NT2/D1 (cell line): ENCODE measurements around the gene FOXN4.

Experiments used
- DNase-seq: peaks from one replicate; pipeline ENCODE4 v3.0.0-alpha.2; 2011; ENCODE audit warnings: low read depth, low spot score
- H3K27me3 ChIP-seq: 2 replicates; pipeline ENCODE4 v1.6.0; 2011; ENCODE audit warnings: mild to moderate bottlenecking; ENCODE audit not compliant: insufficient read length, insufficient read depth
- H3K36me3 ChIP-seq: 2 replicates; pipeline ENCODE4 v1.6.1; 2011; ENCODE audit warnings: mild to moderate bottlenecking, low read length, mixed read lengths; ENCODE audit not compliant: insufficient read depth, insufficient read length
- H3K4me1 ChIP-seq: 2 replicates; pipeline ENCODE4 v1.5.1; 2011; ENCODE audit not compliant: insufficient read depth, insufficient read length
- H3K4me3 ChIP-seq: 2 replicates; pipeline ENCODE4 v1.5.1; 2011; ENCODE audit warnings: low read depth; ENCODE audit not compliant: insufficient read length
- H3K9ac ChIP-seq: 2 replicates; pipeline ENCODE4 v1.6.0; 2011; ENCODE audit warnings: low read depth; ENCODE audit not compliant: insufficient read length
- H3K9me3 ChIP-seq: 2 replicates; pipeline ENCODE4 v1.5.1; 2011; ENCODE audit warnings: mild to moderate bottlenecking, low read length; ENCODE audit not compliant: insufficient read depth
- SUZ12 ChIP-seq: IDR thresholded peaks from 2 replicates; pipeline ENCODE4 v1.6.1; 2011; ENCODE audit not compliant: insufficient read length, insufficient read depth; ENCODE audit errors: extremely low read depth
- YY1 ChIP-seq: IDR thresholded peaks from 2 replicates; pipeline ENCODE4 v1.6.1; 2011; ENCODE audit not compliant: insufficient read length, insufficient read depth
- ZNF274 ChIP-seq: IDR thresholded peaks from 2 replicates; pipeline ENCODE4 v1.6.1; 2011; ENCODE audit warnings: mild to moderate bottlenecking, low read depth, low read length

FOXN4 gene

GRCh38 chr12:109264943-109265650 is 44.0 kb downstream of the FOXN4 start:
- Histone ChIP-seq H3K27me3 (no peaks in the 10 kb centered on the region), H3K4me1 (peaks cover 7% of the 10 kb centered on the region), H3K36me3 (peaks cover 4% of the 10 kb centered on the region), H3K9me3 (no peaks in the 10 kb centered on the region), H3K4me3 (no peak overlapping the region), H3K9ac (no peak overlapping the region)
- TF ChIP-seq YY1 (no peak), SUZ12 (no peak), ZNF274 (no peak)
- no peak for DNase-seq

- no peaks in the 10 kb centered on the region for H3K27me3 ChIP-seq
These were observed 44.8 kb downstream of the FOXN4 start for GRCh38 chr12:109264095-109264942.

GRCh38 chr12:109263439-109263838 is 45.6 kb downstream of the FOXN4 start:
- H3K4me3 ChIP-seq, result no peak overlapping the region
- peaks cover 9% of the 10 kb centered on the region for H3K36me3 ChIP-seq
- no peak overlapping the region for H3K9ac ChIP-seq
- no peak for DNase-seq
- no peaks in the 10 kb centered on the region for H3K27me3 ChIP-seq
- peaks cover 7% of the 10 kb centered on the region for H3K4me1 ChIP-seq
- H3K9me3 ChIP-seq, result no peaks in the 10 kb centered on the region
- no peak for TF ChIP-seq ZNF274
- TF ChIP-seq YY1, result no peak
- TF ChIP-seq SUZ12, result no peak

More at GRCh38 chr12:109264095-109264942, 44.8 kb downstream of the FOXN4 start:
- TF ChIP-seq SUZ12 (no peak), ZNF274 (no peak)
- H3K9ac ChIP-seq, result no peak overlapping the region
- H3K4me3 ChIP-seq, result no peak overlapping the region
- DNase-seq, result peak; percentile 76
- no peaks in the 10 kb centered on the region for H3K9me3 ChIP-seq
- H3K4me1 ChIP-seq, result peaks cover 7% of the 10 kb centered on the region
- peaks cover 4% of the 10 kb centered on the region for H3K36me3 ChIP-seq

- H3K9me3 ChIP-seq, result no peaks in the 10 kb centered on the region
- TF ChIP-seq YY1 (no peak), SUZ12 (no peak), ZNF274 (no peak)
- no peak overlapping the region for H3K9ac ChIP-seq
- no peaks in the 10 kb centered on the region for H3K27me3 ChIP-seq
- peaks cover 4% of the 10 kb centered on the region for H3K4me1 ChIP-seq
- DNase-seq, result no peak
- H3K36me3 ChIP-seq, result peaks cover 9% of the 10 kb centered on the region
- H3K4me3 ChIP-seq, result no peak overlapping the region
These were observed 47.1 kb downstream of the FOXN4 start for GRCh38 chr12:109261939-109262338.

GRCh38 chr12:109261087-109261486 is 48.0 kb downstream of the FOXN4 start:
- no peak overlapping the region for H3K4me3 ChIP-seq
- TF ChIP-seq ZNF274 (no peak), YY1 (no peak), SUZ12 (no peak)

GRCh38 chr12:109259545-109259895 is 49.6 kb downstream of the FOXN4 start:
- TF ChIP-seq YY1, result no peak
- TF ChIP-seq ZNF274, result no peak
- TF ChIP-seq SUZ12, result no peak
- Histone ChIP-seq H3K27me3 (no peaks in the 10 kb centered on the region), H3K9ac (no peak overlapping the region), H3K4me3 (no peak overlapping the region), H3K36me3 (peaks cover 6% of the 10 kb centered on the region), H3K4me1 (peaks cover 3% of the 10 kb centered on the region), H3K9me3 (no peaks in the 10 kb centered on the region)
- no peak for DNase-seq

More at GRCh38 chr12:109261087-109261486, 48.0 kb downstream of the FOXN4 start:
- no peaks in the 10 kb centered on the region for H3K9me3 ChIP-seq
- H3K27me3 ChIP-seq, result no peaks in the 10 kb centered on the region
- H3K4me1 ChIP-seq, result peaks cover 4% of the 10 kb centered on the region
- DNase-seq, result no peak
- no peak overlapping the region for H3K9ac ChIP-seq
- peaks cover 9% of the 10 kb centered on the region for H3K36me3 ChIP-seq

GRCh38 chr12:109258607-109259544 is 50.2 kb downstream of the FOXN4 start:
- Histone ChIP-seq H3K36me3 (peaks cover 6% of the 10 kb centered on the region), H3K4me3 (no peak overlapping the region), H3K9me3 (peaks cover 6% of the 10 kb centered on the region), H3K9ac (no peak overlapping the region), H3K4me1 (no peaks in the 10 kb centered on the region), H3K27me3 (no peaks in the 10 kb centered on the region)
- no peak for TF ChIP-seq YY1
- TF ChIP-seq SUZ12, result no peak
- no peak for TF ChIP-seq ZNF274
- no peak for DNase-seq
